ENCODE data around the gene PTEN. TPM values are rescaled to one million over a fixed set of nuclear protein-coding genes. Genes with fewer than 3 reads are reported as not detected.
"Not testable (repeated sequence)": the region's sequence is repeated elsewhere in the genome, so short reads cannot be mapped to it uniquely, and the experiment has no call there.

Gene PTEN
- polyA plus RNA-seq, 2 donors = 18.2 to 25.2 TPM

DNA sequence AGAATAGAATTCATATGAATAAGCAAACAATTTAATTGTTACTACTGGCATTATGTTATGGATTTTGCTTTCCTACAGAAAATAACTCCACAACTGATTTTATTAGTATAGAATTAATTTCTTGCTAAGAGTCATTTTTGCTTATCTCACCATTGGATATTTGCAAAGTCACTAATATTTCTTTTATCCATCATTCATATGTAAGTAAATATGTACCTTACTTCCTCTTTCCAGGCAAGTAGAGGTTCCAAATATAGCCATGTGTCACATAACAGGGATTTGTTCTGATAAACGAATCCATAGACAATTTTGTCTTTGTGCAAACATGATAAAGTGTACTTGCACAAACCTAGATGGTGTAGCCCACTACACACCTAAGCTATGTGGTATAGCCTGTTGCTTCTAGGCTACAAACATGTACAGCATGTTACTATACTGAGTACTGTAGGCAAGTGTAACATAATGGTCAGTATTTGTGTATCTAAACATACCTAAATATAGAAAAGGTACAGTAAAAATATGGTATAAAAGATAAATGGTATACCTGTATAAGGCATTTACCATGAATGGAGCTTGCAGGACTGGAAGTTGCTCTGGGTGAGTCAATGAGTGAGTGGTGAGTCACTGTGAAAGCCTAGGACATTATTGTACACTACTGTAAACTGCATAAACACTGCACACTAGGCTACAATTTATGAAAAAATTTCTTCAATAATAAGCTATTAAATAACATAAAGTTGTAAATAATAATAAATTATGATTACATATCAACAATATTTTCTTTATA is 18.4 kb upstream of the PTEN start:
- Histone ChIP-seq H3K36me3 (ENCODE audit: control insufficient read depth in 2 of 2, insufficient read depth in 2 of 2, low read length in 1 of 2) (no peaks in the 10 kb centered on the region), H3K27me3 (ENCODE audit: control insufficient read depth in 1 of 2, insufficient read depth in 2 of 2, low read length in 2 of 2) (no peaks in the 10 kb centered on the region), H3K9me3 (ENCODE audit: control insufficient read depth in 2 of 2, insufficient read depth in 1 of 2, low read depth in 1 of 2, low read length in 1 of 2) (no peaks in the 10 kb centered on the region), H3K27ac (ENCODE audit: low read depth in 2 of 2, low read length in 1 of 2) (no peak overlapping the region), H3K4me1 (ENCODE audit: control insufficient read depth in 2 of 2, insufficient read depth in 2 of 2, low read length in 1 of 2) (no peaks in the 10 kb centered on the region), H3K4me3 (ENCODE audit: low read depth in 1 of 2, low read length in 2 of 2) (no peak overlapping the region)
- 20 to 23% methylated on average over 1 of the region's 1 CpG for WGBS, 2 donors

DNA sequence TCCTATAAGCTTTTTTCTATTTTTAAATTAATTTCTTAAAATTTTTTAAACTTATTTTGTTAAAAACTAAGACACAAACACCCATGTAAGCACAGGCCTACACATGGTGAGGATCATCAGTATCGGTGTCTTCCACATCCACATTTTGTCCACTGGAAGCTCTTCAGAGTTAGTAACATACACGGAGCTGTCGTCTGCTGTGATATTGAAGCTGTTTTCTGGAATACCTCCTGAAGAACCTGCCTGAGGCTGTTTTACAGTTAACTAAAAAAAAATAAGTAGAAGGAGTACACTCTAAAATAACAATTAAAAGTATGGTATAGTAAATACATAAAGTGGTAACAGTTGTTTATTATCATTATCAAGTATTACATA is 17.8 kb upstream of the PTEN start:
- WGBS, 2 donors = 79 to 88% methylated on average over 3 of the region's 3 CpGs
- no peaks in the 10 kb centered on the region for H3K36me3 ChIP-seq (ENCODE audit: control insufficient read depth in 2 of 2, insufficient read depth in 2 of 2, low read length in 1 of 2)
- H3K9me3 ChIP-seq (ENCODE audit: control insufficient read depth in 2 of 2, insufficient read depth in 1 of 2, low read depth in 1 of 2, low read length in 1 of 2) = no peaks in the 10 kb centered on the region
- H3K27me3 ChIP-seq (ENCODE audit: control insufficient read depth in 1 of 2, insufficient read depth in 2 of 2, low read length in 2 of 2) = no peaks in the 10 kb centered on the region
- H3K4me1 ChIP-seq (ENCODE audit: control insufficient read depth in 2 of 2, insufficient read depth in 2 of 2, low read length in 1 of 2) = no peaks in the 10 kb centered on the region
- H3K27ac ChIP-seq (ENCODE audit: low read depth in 2 of 2, low read length in 1 of 2) = no peak overlapping the region
- H3K4me3 ChIP-seq (ENCODE audit: low read depth in 1 of 2, low read length in 2 of 2) = no peak overlapping the region

DNA sequence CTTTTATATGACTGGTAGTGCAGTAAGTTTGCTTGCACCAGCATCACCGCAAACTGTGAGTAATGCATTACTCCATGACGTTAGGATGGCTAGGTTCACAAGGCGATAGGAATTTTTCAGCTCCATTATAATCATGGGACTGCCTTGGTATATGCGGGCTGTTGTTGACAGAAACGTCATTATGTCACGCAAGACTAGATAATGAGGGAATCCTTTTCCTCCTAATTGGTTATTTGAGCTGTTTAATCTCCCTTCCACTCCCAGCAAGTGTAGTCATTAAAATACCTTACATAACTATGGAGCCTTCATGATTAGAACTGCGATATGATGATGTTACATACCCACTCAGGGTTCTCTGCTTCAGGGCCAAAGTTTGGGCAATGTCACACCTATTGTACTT is 17.4 kb upstream of the PTEN start:
- H3K27me3 ChIP-seq (ENCODE audit: control insufficient read depth in 1 of 2, insufficient read depth in 2 of 2, low read length in 2 of 2) = no peaks in the 10 kb centered on the region
- no peak overlapping the region for H3K27ac ChIP-seq (ENCODE audit: low read depth in 2 of 2, low read length in 1 of 2)
- no peaks in the 10 kb centered on the region for H3K9me3 ChIP-seq (ENCODE audit: control insufficient read depth in 2 of 2, insufficient read depth in 1 of 2, low read depth in 1 of 2, low read length in 1 of 2)
- no peaks in the 10 kb centered on the region for H3K36me3 ChIP-seq (ENCODE audit: control insufficient read depth in 2 of 2, insufficient read depth in 2 of 2, low read length in 1 of 2)
- WGBS, 2 donors = 75 to 83% methylated on average over 7 of the region's 7 CpGs
- no peaks in the 10 kb centered on the region for H3K4me1 ChIP-seq (ENCODE audit: control insufficient read depth in 2 of 2, insufficient read depth in 2 of 2, low read length in 1 of 2)
- no peak overlapping the region for H3K4me3 ChIP-seq (ENCODE audit: low read depth in 1 of 2, low read length in 2 of 2)

DNA sequence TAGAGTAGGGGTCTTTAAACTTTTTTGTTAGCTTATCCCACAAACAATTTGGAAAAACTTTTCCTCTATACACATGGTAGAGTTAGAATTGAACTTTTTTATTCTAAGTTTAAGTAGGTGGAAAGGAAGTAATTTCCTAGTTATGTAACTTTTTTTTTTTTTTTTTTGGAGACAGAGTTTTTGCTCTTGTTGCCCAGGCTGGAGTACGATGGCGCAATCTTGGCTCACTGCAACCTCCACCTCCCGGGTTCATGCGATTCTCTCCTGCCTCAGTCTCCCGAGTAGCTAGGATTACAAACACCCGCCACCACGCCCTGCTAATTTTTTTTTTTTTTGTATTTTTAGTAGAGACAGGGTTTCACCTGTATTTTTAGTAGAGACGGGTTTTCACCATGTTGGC is 16.7 kb upstream of the PTEN start:
- H3K27me3 ChIP-seq (ENCODE audit: control insufficient read depth in 1 of 2, insufficient read depth in 2 of 2, low read length in 2 of 2); H3K4me1 ChIP-seq (ENCODE audit: control insufficient read depth in 2 of 2, insufficient read depth in 2 of 2, low read length in 1 of 2); H3K27ac ChIP-seq (ENCODE audit: low read depth in 2 of 2, low read length in 1 of 2); H3K36me3 ChIP-seq (ENCODE audit: control insufficient read depth in 2 of 2, insufficient read depth in 2 of 2, low read length in 1 of 2); H3K9me3 ChIP-seq (ENCODE audit: control insufficient read depth in 2 of 2, insufficient read depth in 1 of 2, low read depth in 1 of 2, low read length in 1 of 2); H3K4me3 ChIP-seq (ENCODE audit: low read depth in 1 of 2, low read length in 2 of 2): not testable (repeated sequence)
- WGBS, 2 donors = 93 to 94% methylated on average over 8 of the region's 8 CpGs

DNA sequence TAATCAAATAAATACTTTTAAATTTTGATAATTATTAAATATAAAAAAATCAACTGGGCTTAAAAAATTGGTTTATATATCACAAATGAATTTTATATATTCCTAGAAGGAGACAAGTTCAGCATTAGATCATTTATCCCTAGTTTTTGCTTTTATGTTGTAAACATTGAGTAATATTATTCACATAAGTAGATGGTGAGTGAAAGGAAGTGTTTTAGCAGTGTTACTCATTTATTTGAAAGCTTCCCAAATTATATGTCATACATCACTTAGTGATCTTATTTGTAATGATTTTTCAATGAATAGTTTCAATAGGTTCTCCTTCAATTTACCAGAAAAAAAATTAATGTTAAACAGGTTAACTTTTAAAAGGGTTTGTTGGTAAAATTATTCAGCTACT is 15.9 kb upstream of the PTEN start:
- H3K4me3 ChIP-seq (ENCODE audit: low read depth in 1 of 2, low read length in 2 of 2) = no peak overlapping the region
- no peaks in the 10 kb centered on the region for H3K4me1 ChIP-seq (ENCODE audit: control insufficient read depth in 2 of 2, insufficient read depth in 2 of 2, low read length in 1 of 2)
- H3K9me3 ChIP-seq (ENCODE audit: control insufficient read depth in 2 of 2, insufficient read depth in 1 of 2, low read depth in 1 of 2, low read length in 1 of 2) = no peaks in the 10 kb centered on the region
- H3K27me3 ChIP-seq (ENCODE audit: control insufficient read depth in 1 of 2, insufficient read depth in 2 of 2, low read length in 2 of 2) = no peaks in the 10 kb centered on the region
- H3K27ac ChIP-seq (ENCODE audit: low read depth in 2 of 2, low read length in 1 of 2) = no peak overlapping the region
- no peaks in the 10 kb centered on the region for H3K36me3 ChIP-seq (ENCODE audit: control insufficient read depth in 2 of 2, insufficient read depth in 2 of 2, low read length in 1 of 2)

DNA sequence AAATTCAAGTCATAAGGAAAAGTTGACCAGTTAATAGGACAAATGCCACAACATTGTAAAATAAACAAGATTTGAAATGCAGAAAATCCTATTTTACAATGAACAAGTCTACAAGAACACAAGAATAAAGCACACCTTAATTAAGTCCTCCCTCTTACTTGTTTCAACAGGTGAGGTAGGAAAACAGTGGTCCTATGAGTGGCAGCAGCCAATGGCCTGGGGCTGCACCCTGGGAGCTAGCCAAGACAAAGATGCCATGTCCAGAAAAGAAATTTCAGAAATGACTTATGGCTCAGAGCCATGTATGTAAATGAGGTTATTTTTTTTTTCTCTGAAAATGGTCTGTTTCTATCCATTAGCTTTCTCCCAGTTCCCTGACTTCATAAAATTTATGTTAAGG is 14.4 kb upstream of the PTEN start:
- Histone ChIP-seq H3K36me3 (ENCODE audit: control insufficient read depth in 2 of 2, insufficient read depth in 2 of 2, low read length in 1 of 2) (no peaks in the 10 kb centered on the region), H3K27me3 (ENCODE audit: control insufficient read depth in 1 of 2, insufficient read depth in 2 of 2, low read length in 2 of 2) (no peaks in the 10 kb centered on the region), H3K9me3 (ENCODE audit: control insufficient read depth in 2 of 2, insufficient read depth in 1 of 2, low read depth in 1 of 2, low read length in 1 of 2) (no peaks in the 10 kb centered on the region), H3K4me1 (ENCODE audit: control insufficient read depth in 2 of 2, insufficient read depth in 2 of 2, low read length in 1 of 2) (no peaks in the 10 kb centered on the region), H3K4me3 (ENCODE audit: low read depth in 1 of 2, low read length in 2 of 2) (no peak overlapping the region), H3K27ac (ENCODE audit: low read depth in 2 of 2, low read length in 1 of 2) (no peak overlapping the region)

DNA sequence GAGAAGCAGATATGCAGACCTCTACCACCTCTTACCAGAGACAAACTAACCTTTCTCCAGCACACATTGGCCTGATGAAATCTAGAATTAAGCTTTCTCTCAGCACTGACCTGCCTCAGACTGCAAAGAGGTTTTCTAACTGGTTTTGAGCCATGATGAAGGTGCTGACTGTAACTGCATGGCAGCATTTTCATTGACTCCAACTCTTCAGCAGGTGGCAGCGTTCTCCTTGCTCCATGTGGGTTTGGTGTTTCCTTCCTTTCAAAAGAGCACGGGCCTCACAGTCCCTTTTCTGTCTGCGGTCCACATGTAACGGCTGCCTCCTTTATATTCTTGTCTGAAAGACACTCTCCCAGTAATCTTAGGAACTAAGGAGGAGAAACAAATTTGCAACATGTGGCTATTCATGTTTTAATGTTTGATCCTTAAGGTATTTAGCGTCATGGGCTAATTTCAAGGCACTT is 12.7 kb upstream of the PTEN start:
- Histone ChIP-seq H3K9me3 (ENCODE audit: control insufficient read depth in 2 of 2, insufficient read depth in 1 of 2, low read depth in 1 of 2, low read length in 1 of 2) (no peaks in the 10 kb centered on the region), H3K27ac (ENCODE audit: low read depth in 2 of 2, low read length in 1 of 2) (no peak overlapping the region), H3K27me3 (ENCODE audit: control insufficient read depth in 1 of 2, insufficient read depth in 2 of 2, low read length in 2 of 2) (no peaks in the 10 kb centered on the region), H3K36me3 (ENCODE audit: control insufficient read depth in 2 of 2, insufficient read depth in 2 of 2, low read length in 1 of 2) (no peaks in the 10 kb centered on the region), H3K4me1 (ENCODE audit: control insufficient read depth in 2 of 2, insufficient read depth in 2 of 2, low read length in 1 of 2) (no peaks in the 10 kb centered on the region), H3K4me3 (ENCODE audit: low read depth in 1 of 2, low read length in 2 of 2) (no peak overlapping the region)
- 23 to 24% methylated on average over 5 of the region's 5 CpGs for WGBS, 2 donors

DNA sequence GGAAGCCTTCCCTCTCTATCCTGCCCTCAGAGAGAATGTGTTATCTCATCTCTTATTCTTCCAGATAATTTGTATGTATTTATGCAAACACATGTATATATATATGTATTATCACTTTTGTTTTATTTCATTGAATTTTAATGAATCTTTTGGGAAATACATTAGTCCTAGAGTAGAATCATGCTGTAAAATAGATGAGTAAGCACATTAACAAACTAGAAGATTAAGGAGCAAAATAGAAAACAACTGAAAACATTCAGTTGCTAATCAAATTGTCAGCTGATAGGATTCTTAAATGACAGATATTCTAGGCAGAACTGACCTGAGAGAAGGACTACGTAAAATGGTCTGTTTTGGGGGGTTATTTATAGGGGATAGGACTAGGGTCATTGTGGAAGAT is 11.3 kb upstream of the PTEN start:
- no peaks in the 10 kb centered on the region for H3K27me3 ChIP-seq (ENCODE audit: control insufficient read depth in 1 of 2, insufficient read depth in 2 of 2, low read length in 2 of 2)
- 95 to 96% methylated on average over 1 of the region's 1 CpG for WGBS, 2 donors

DNA sequence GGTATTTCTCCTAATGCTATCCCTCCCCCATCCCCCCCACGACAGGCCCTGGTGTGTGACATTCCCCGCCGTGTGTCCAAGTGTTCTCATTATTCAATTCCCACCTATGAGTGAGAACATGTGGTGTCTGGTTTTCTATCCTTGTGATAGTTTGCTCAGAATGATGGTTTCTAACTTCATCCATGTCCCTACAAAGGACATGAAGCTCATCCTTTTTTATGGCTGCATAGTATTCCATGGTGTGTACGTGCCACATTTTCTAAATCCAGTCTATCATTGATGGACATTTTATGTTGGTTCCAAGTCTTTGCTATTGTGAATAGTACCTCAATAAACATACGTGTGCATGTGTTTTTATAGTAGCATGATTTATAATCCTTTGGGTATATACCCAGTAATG is 8.2 kb upstream of the PTEN start:
- H3K9me3 ChIP-seq (ENCODE audit: control insufficient read depth in 2 of 2, insufficient read depth in 1 of 2, low read depth in 1 of 2, low read length in 1 of 2); H3K27ac ChIP-seq (ENCODE audit: low read depth in 2 of 2, low read length in 1 of 2); H3K27me3 ChIP-seq (ENCODE audit: control insufficient read depth in 1 of 2, insufficient read depth in 2 of 2, low read length in 2 of 2); H3K36me3 ChIP-seq (ENCODE audit: control insufficient read depth in 2 of 2, insufficient read depth in 2 of 2, low read length in 1 of 2); H3K4me3 ChIP-seq (ENCODE audit: low read depth in 1 of 2, low read length in 2 of 2); H3K4me1 ChIP-seq (ENCODE audit: control insufficient read depth in 2 of 2, insufficient read depth in 2 of 2, low read length in 1 of 2): not testable (repeated sequence)
- WGBS, 2 donors = 95% methylated on average over 5 of the region's 5 CpGs

More for the DNA sequence above, 11.3 kb upstream of the PTEN start:
- Histone ChIP-seq H3K9me3 (ENCODE audit: control insufficient read depth in 2 of 2, insufficient read depth in 1 of 2, low read depth in 1 of 2, low read length in 1 of 2) (no peaks in the 10 kb centered on the region), H3K27ac (ENCODE audit: low read depth in 2 of 2, low read length in 1 of 2) (no peak overlapping the region), H3K36me3 (ENCODE audit: control insufficient read depth in 2 of 2, insufficient read depth in 2 of 2, low read length in 1 of 2) (no peaks in the 10 kb centered on the region), H3K4me3 (ENCODE audit: low read depth in 1 of 2, low read length in 2 of 2) (no peak overlapping the region), H3K4me1 (ENCODE audit: control insufficient read depth in 2 of 2, insufficient read depth in 2 of 2, low read length in 1 of 2) (no peaks in the 10 kb centered on the region)

DNA sequence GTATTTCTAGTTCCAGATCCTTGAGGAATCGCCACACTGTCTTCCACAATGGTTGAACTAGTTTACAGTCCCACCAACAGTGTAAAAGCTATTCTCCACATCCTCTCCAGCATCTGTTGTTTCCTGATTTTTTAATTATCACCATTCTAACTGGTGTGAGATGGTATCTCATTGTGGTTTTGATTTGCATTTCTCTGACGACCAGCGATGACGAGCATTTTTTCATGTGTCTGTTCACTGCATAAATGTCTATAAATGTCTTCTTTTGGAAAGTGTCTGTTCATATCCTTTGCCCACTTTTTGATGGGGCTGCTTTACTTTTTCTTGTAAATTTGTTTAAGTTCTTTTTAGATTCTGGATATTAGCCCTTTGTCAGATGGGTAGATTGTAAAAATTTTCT is 7.8 kb upstream of the PTEN start:
- 80 to 87% methylated on average over 4 of the region's 4 CpGs for WGBS, 2 donors
- H3K4me1 ChIP-seq (ENCODE audit: control insufficient read depth in 2 of 2, insufficient read depth in 2 of 2, low read length in 1 of 2); H3K4me3 ChIP-seq (ENCODE audit: low read depth in 1 of 2, low read length in 2 of 2); H3K9me3 ChIP-seq (ENCODE audit: control insufficient read depth in 2 of 2, insufficient read depth in 1 of 2, low read depth in 1 of 2, low read length in 1 of 2); H3K27me3 ChIP-seq (ENCODE audit: control insufficient read depth in 1 of 2, insufficient read depth in 2 of 2, low read length in 2 of 2); H3K36me3 ChIP-seq (ENCODE audit: control insufficient read depth in 2 of 2, insufficient read depth in 2 of 2, low read length in 1 of 2); H3K27ac ChIP-seq (ENCODE audit: low read depth in 2 of 2, low read length in 1 of 2): not testable (repeated sequence)
